ENCODE measurements around the gene DPP7. TPM values are rescaled to one million over a fixed set of nuclear protein-coding genes. Genes with fewer than 3 reads are reported as not detected.
"Not testable (repeated sequence)": the region's sequence is repeated elsewhere in the genome, so short reads cannot be mapped to it uniquely, and the experiment has no call there.

DPP7 gene
- total RNA-seq, 2 experiments from 2014 or later, result 253 to 257 TPM

DNA sequence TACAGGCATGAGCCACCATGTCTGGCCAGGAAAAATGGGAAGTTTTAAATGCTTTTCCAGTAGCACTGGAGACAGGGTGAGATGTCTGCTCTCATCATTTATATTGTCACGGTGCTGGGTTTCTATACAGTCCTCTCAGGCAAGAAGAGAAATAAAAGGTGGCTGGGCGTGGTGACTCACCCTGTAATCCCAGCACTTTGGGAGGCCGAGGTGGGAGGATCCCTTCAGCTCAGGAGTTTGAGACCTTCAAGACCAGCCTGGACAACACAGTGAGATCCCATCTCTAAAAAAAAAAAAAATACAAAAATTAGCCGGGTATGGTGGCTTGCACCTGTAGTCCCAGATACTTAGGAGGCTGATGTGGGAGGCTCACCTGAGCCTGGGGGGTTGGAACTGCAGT lies 19.7 kb upstream of the DPP7 start:
- H3K4me3 Mint-ChIP-seq, result no peak overlapping the region
- ChIA-PET POLR2A (no interaction called here), CTCF (interaction anchor here (0.7 to 0.9 kb wide), 3 partner anchors 36 to 721 kb away, joined by 3 to 4 read pairs (median 3); partner anchors contain the start of gene SAPCD2)
- no peak overlapping the region for H3K27ac Mint-ChIP-seq
- DNase-seq, result no peak
- no peaks in the 10 kb centered on the region for H3K36me3 Mint-ChIP-seq (ENCODE audit: low read depth)
- H3K9me3 Mint-ChIP-seq, result no peaks in the 10 kb centered on the region
- H3K27me3 Mint-ChIP-seq, result peaks cover 27% of the 10 kb centered on the region
- H3K4me1 Mint-ChIP-seq, result peaks cover 6% of the 10 kb centered on the region

- Mint-ChIP-seq H3K27ac (peak overlapping the region; percentile 76), H3K9me3 (no peaks in the 10 kb centered on the region), H3K4me3 (peak overlapping the region; percentile 80), H3K36me3 (ENCODE audit: low read depth) (no peaks in the 10 kb centered on the region), H3K27me3 (peaks cover 6% of the 10 kb centered on the region), H3K4me1 (peaks cover 30% of the 10 kb centered on the region)
- DNase-seq, result no peak
- CTCF ChIA-PET, result interaction anchor here (0.6 to 3.1 kb wide), 18 partner anchors 13 to 402 kb away, joined by 3 to 25 read pairs (median 5); partner anchors contain the start of genes ANAPC2, CYSRT1, DPP7 and MAN1B1
- POLR2A ChIA-PET, result interaction anchor here (0.8 to 5.7 kb wide), 26 partner anchors 9 to 403 kb away, joined by 3 to 37 read pairs (median 6); partner anchors contain the start of genes ANAPC2, CYSRT1, DPP7 and GRIN1
Measured at GRCh38 chr9:137130176-137130755, 15.7 kb upstream of the DPP7 start.

GRCh38 chr9:137129456-137130175 lies 15.1 kb upstream of the DPP7 start:
- peak; percentile 93 for DNase-seq
- H3K4me1 Mint-ChIP-seq, result peaks cover 30% of the 10 kb centered on the region
- ChIA-PET CTCF (interaction anchor here (0.6 to 3.1 kb wide), 19 partner anchors 11 to 402 kb away, joined by 3 to 25 read pairs (median 4); partner anchors contain the start of genes ANAPC2, CYSRT1, DPP7 and MAN1B1), POLR2A (interaction anchor here (0.8 to 5.7 kb wide), 25 partner anchors 9 to 402 kb away, joined by 3 to 37 read pairs (median 7); partner anchors contain the start of genes ANAPC2, CYSRT1, DPP7 and GRIN1)
- peak overlapping the region; percentile 83 for H3K27ac Mint-ChIP-seq
- H3K36me3 Mint-ChIP-seq (ENCODE audit: low read depth), result no peaks in the 10 kb centered on the region
- H3K4me3 Mint-ChIP-seq, result peak overlapping the region; percentile 81
- H3K9me3 Mint-ChIP-seq, result no peaks in the 10 kb centered on the region
- H3K27me3 Mint-ChIP-seq, result peaks cover 4% of the 10 kb centered on the region

GRCh38 chr9:137128862-137129455 lies 14.4 kb upstream of the DPP7 start:
- ChIA-PET CTCF (interaction anchor here (0.6 to 3.1 kb wide), 16 partner anchors 10 to 148 kb away, joined by 3 to 25 read pairs (median 7); partner anchors contain the start of genes ANAPC2, CYSRT1, DPP7 and MAN1B1), POLR2A (interaction anchor here (1.0 to 5.7 kb wide), 21 partner anchors 10 to 401 kb away, joined by 3 to 37 read pairs (median 7); partner anchors contain the start of genes ANAPC2, CYSRT1, DPP7 and GRIN1)
- peak; percentile 35 for DNase-seq
- Mint-ChIP-seq H3K36me3 (ENCODE audit: low read depth) (no peaks in the 10 kb centered on the region), H3K9me3 (no peaks in the 10 kb centered on the region), H3K4me1 (peaks cover 30% of the 10 kb centered on the region), H3K27ac (peak overlapping the region; percentile 91), H3K4me3 (peak overlapping the region; percentile 81), H3K27me3 (peaks cover 4% of the 10 kb centered on the region)

DNA sequence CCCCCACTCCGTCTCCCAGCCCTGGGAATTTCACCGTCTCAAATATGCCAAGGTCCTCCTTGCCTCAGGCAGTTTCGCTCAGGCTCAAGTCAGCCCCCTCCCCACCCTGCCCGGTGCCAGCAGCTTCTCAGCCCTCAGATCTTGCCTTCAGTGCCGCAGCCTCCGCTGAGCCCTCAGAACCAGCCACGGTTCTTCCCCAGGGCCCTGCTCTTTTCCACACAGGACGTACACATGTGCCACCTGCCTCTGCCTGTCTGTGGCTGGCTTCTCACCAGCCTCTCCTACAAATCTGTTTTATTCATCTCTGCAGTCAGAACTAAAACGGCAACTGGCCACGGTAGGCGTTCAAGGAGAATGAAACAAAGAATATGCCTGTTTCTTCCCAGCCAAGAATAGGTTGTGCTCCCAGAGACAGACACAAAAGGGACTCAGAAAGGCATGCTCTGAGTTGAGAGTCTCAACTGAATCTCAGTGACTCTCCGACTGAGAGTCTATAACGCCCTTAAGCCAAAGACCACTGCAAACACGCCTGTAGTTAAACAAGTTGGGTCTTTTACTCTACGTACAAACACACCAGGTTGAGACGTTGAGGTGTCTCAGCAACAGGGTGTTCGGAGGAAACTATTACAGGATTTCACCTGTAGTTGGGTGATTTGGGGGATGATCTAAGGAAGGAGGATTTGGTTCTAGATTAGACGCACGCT lies 13.8 kb upstream of the DPP7 start:
- CTCF ChIA-PET, result interaction anchor here (0.6 to 3.1 kb wide), 13 partner anchors 32 to 1714 kb away, joined by 3 to 25 read pairs (median 4); partner anchors contain the start of genes ABCA2, MAN1B1, RNF224 and TUBB4B
- Mint-ChIP-seq H3K4me3 (peak overlapping the region; percentile 81), H3K9me3 (no peaks in the 10 kb centered on the region)

GRCh38 chr9:137127301-137128157 lies 13.0 kb upstream of the DPP7 start:
- H3K27ac Mint-ChIP-seq, result peak overlapping the region; percentile 91
- H3K4me1 Mint-ChIP-seq, result peaks cover 36% of the 10 kb centered on the region
- DNase-seq, result peak; percentile 57
- no peaks in the 10 kb centered on the region for H3K9me3 Mint-ChIP-seq
- H3K36me3 Mint-ChIP-seq (ENCODE audit: low read depth), result no peaks in the 10 kb centered on the region
- ChIA-PET POLR2A (interaction anchor here (0.8 to 5.7 kb wide), 7 partner anchors 13 to 400 kb away, joined by 3 to 34 read pairs (median 4); partner anchors contain the start of genes ANAPC2, DPP7, SSNA1 and TPRN), CTCF (interaction anchor here (0.6 to 3.1 kb wide), 14 partner anchors 31 to 1713 kb away, joined by 3 to 25 read pairs (median 4); partner anchors contain the start of genes ABCA2, MAN1B1, RNF224 and TUBB4B)
- H3K27me3 Mint-ChIP-seq, result peaks cover 1% of the 10 kb centered on the region
- peak overlapping the region; percentile 81 for H3K4me3 Mint-ChIP-seq

More for the DNA sequence above, 13.8 kb upstream of the DPP7 start:
- Mint-ChIP-seq H3K4me1 (peaks cover 33% of the 10 kb centered on the region), H3K36me3 (ENCODE audit: low read depth) (no peaks in the 10 kb centered on the region), H3K27ac (peak overlapping the region; percentile 91), H3K27me3 (peaks cover 4% of the 10 kb centered on the region)
- POLR2A ChIA-PET, result interaction anchor here (1.0 to 5.7 kb wide), 11 partner anchors 11 to 401 kb away, joined by 3 to 37 read pairs (median 12); partner anchors contain the start of genes ANAPC2, DPP7, GRIN1 and RNF208
- peak; percentile 35 for DNase-seq

DNA sequence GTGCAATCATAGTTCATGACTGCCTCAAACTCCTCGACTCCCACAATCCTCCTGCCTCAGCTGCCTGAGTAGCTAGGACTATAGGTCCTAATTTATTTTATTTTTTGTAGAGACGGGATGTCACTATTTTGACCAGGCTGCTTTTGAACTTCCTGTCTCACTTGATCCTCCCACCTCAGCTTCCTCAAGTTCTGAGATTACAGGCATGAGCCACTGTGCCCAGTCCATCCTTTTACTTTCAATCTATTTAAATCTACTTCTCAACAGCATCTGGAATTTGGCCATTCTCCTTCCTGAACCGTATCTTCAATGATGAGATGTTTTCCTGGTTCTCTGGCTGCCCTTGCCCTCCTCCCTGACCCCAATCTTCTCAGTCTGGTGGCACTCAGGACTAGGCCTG lies 12.3 kb upstream of the DPP7 start:
- CTCF ChIA-PET, result interaction anchor here (0.6 to 1.6 kb wide), 6 partner anchors 45 to 160 kb away, joined by 3 to 9 read pairs (median 4); partner anchors contain the start of genes ABCA2 and RNF224
- POLR2A ChIA-PET, result interaction anchor here (0.8 to 5.7 kb wide), 4 partner anchors 13 to 113 kb away, joined by 4 to 34 read pairs (median 9); partner anchors contain the start of genes DPP7 and TUBB4B
- no peaks in the 10 kb centered on the region for H3K36me3 Mint-ChIP-seq (ENCODE audit: low read depth)
- peak overlapping the region; percentile 81 for H3K4me3 Mint-ChIP-seq
- DNase-seq, result no peak
- peaks cover 1% of the 10 kb centered on the region for H3K27me3 Mint-ChIP-seq
- H3K9me3 Mint-ChIP-seq, result no peaks in the 10 kb centered on the region
- peak overlapping the region; percentile 91 for H3K27ac Mint-ChIP-seq
- H3K4me1 Mint-ChIP-seq, result peaks cover 39% of the 10 kb centered on the region

GRCh38 chr9:137123952-137124462 lies 9.5 kb upstream of the DPP7 start:
- H3K27ac Mint-ChIP-seq; H3K36me3 Mint-ChIP-seq (ENCODE audit: low read depth); H3K9me3 Mint-ChIP-seq; POLR2A ChIA-PET; DNase-seq; H3K4me3 Mint-ChIP-seq; H3K27me3 Mint-ChIP-seq: not testable (repeated sequence)
- CTCF ChIA-PET, result interaction anchor here (1.1 to 2.2 kb wide), 3 partner anchors 28 to 113 kb away, joined by 3 to 15 read pairs (median 4); partner anchors contain the start of gene TPRN
- peaks cover 36% of the 10 kb centered on the region for H3K4me1 Mint-ChIP-seq

- ChIA-PET CTCF (interaction anchor here (0.6 to 2.2 kb wide), 6 partner anchors 27 to 114 kb away, joined by 3 to 15 read pairs (median 4); partner anchors contain the start of genes CYSRT1 and TPRN), POLR2A (no interaction called here)
- no peak overlapping the region for H3K27ac Mint-ChIP-seq
- H3K27me3 Mint-ChIP-seq, result no peaks in the 10 kb centered on the region
- peaks cover 32% of the 10 kb centered on the region for H3K4me1 Mint-ChIP-seq
- no peaks in the 10 kb centered on the region for H3K36me3 Mint-ChIP-seq (ENCODE audit: low read depth)
- H3K9me3 Mint-ChIP-seq, result no peaks in the 10 kb centered on the region
- no peak overlapping the region for H3K4me3 Mint-ChIP-seq
- DNase-seq, result no peak
Measured at GRCh38 chr9:137123468-137123837, 8.9 kb upstream of the DPP7 start.

- H3K27ac Mint-ChIP-seq; H3K4me3 Mint-ChIP-seq; H3K36me3 Mint-ChIP-seq (ENCODE audit: low read depth); H3K27me3 Mint-ChIP-seq; H3K9me3 Mint-ChIP-seq; POLR2A ChIA-PET; DNase-seq: not testable (repeated sequence)
- CTCF ChIA-PET, result interaction anchor here (0.6 to 2.2 kb wide), 7 partner anchors 54 to 114 kb away, joined by 3 to 15 read pairs (median 5); partner anchors contain the start of genes CYSRT1 and TPRN
- H3K4me1 Mint-ChIP-seq, result peaks cover 27% of the 10 kb centered on the region
Measured at GRCh38 chr9:137122796-137123467, 8.4 kb upstream of the DPP7 start.
